22Rv1 (cell line): ENCODE data around the gene SMIM23.

Experiments used
- H3K27ac ChIP-seq: fragments of 450-650 bp; 2 replicates; pipeline ENCODE4 v1.5.1; 2017
- CTCF ChIP-seq: fragments of 450-650 bp; IDR thresholded peaks from 2 replicates; pipeline ENCODE4 v1.5.1; 2017; ENCODE audit warnings: mild to moderate bottlenecking
- ZFX ChIP-seq: fragments of 450-650 bp; IDR thresholded peaks from 2 replicates; pipeline ENCODE4 v1.6.1; 2017; ENCODE audit warnings: antibody characterized with exemption, borderline replicate concordance

SMIM23 gene

GRCh38 chr5:171830686-171831085 is 45.1 kb downstream of the SMIM23 start:
- no peak for TF ChIP-seq CTCF
- no peak for TF ChIP-seq ZFX

GRCh38 chr5:171832775-171833174 is 47.2 kb downstream of the SMIM23 start:
- H3K27ac ChIP-seq, result no peak overlapping the region
- no peak for TF ChIP-seq CTCF
- TF ChIP-seq ZFX, result no peak

More at GRCh38 chr5:171830686-171831085, 45.1 kb downstream of the SMIM23 start:
- no peak overlapping the region for H3K27ac ChIP-seq

- H3K27ac ChIP-seq, result no peak overlapping the region
- TF ChIP-seq CTCF, result no peak
- no peak for TF ChIP-seq ZFX
These were observed 48.8 kb downstream of the SMIM23 start for GRCh38 chr5:171834461-171834860.

- TF ChIP-seq CTCF (no peak), ZFX (no peak)
- no peak overlapping the region for H3K27ac ChIP-seq
These were observed 49.4 kb downstream of the SMIM23 start for GRCh38 chr5:171835066-171835465.

GRCh38 chr5:171837522-171837921 is 51.9 kb downstream of the SMIM23 start:
- no peak overlapping the region for H3K27ac ChIP-seq
- no peak for TF ChIP-seq ZFX
- no peak for TF ChIP-seq CTCF

- no peak for TF ChIP-seq ZFX
- no peak for TF ChIP-seq CTCF
- no peak overlapping the region for H3K27ac ChIP-seq
These were observed 52.4 kb downstream of the SMIM23 start for GRCh38 chr5:171838066-171838465.

GRCh38 chr5:171839112-171839511 is 53.5 kb downstream of the SMIM23 start:
- no peak overlapping the region for H3K27ac ChIP-seq
- no peak for TF ChIP-seq ZFX
- TF ChIP-seq CTCF, result no peak
